H1 (cell line): ENCODE results near the gene AGAP1. TPM values are rescaled to one million over a fixed set of nuclear protein-coding genes. Genes with fewer than 3 reads are reported as not detected.

Experiments
- CTCF ChIA-PET: fragments of 300-600 bp; sonication (Branson Sonifier 250); formaldehyde crosslinking; loops from one replicate; lab custom pipeline; 2021; ENCODE audit not compliant: partially characterized antibody; lab: Charles Lee
- POLR2A ChIA-PET: fragments of 300-600 bp; sonication (Branson Sonifier 250); formaldehyde crosslinking; loops from one replicate; lab custom pipeline; 2021; ENCODE audit warnings: inconsistent platforms; ENCODE audit not compliant: partially characterized antibody; lab: Charles Lee
- DNase-seq, 2 experiments: peaks; one replicate each; pipeline versions ENCODE4 v3.0.0 to v3.0.0-alpha.2; 2010 to 2022; ENCODE audit warnings: low spot score in 2 of 2, low read depth in 1 of 2, mixed read lengths in 1 of 2
- FAIRE-seq: peaks from 2 replicates; lab custom pipeline; 2011; peaks lifted over from hg19 to GRCh38; lab: Jason Lieb, UNC
- H2AFZ ChIP-seq: 2 replicates; pipeline ENCODE4 v1.8.1; 2012; ENCODE audit warnings: low read length, inconsistent platforms
- H2AK5ac ChIP-seq: 2 replicates; pipeline ENCODE4 v1.6.1; 2013; ENCODE audit warnings: low read depth, low read length
- H2BK120ac ChIP-seq: replicated peaks from 2 replicates; pipeline ENCODE3; 2013; ENCODE audit warnings: low read depth, low read length, inconsistent platforms
- H2BK12ac ChIP-seq: 2 replicates; pipeline ENCODE4 v1.6.1; 2013; ENCODE audit warnings: low read depth, low read length
- H2BK15ac ChIP-seq: 2 replicates; pipeline ENCODE4 v1.6.1; 2013; ENCODE audit warnings: low read length
- H2BK20ac ChIP-seq: 2 replicates; pipeline ENCODE4 v1.6.1; 2013; ENCODE audit warnings: low read length
- H2BK5ac ChIP-seq: 2 replicates; pipeline ENCODE4 v1.6.1; 2013; ENCODE audit warnings: low read depth, low read length
- H3K14ac ChIP-seq: 2 replicates; pipeline ENCODE4 v1.6.1; 2013; ENCODE audit warnings: inconsistent platforms; ENCODE audit not compliant: insufficient read length
- H3K18ac ChIP-seq: 2 replicates; pipeline ENCODE4 v1.6.1; 2013; ENCODE audit warnings: low read length; ENCODE audit errors: extremely low read depth
- H3K23ac ChIP-seq: 2 replicates; pipeline ENCODE4 v1.6.1; 2013; ENCODE audit warnings: inconsistent platforms; ENCODE audit not compliant: insufficient read length
- H3K23me2 ChIP-seq: 2 replicates; pipeline ENCODE4 v1.6.1; 2013; ENCODE audit warnings: low read depth, low read length
- H3K27ac ChIP-seq: 2 replicates; pipeline ENCODE4 v1.6.1; 2011; ENCODE audit warnings: low read depth, low read length, inconsistent platforms
- H3K27me3 ChIP-seq, 4 experiments: replicated peaks in 1 of 4; 1 replicate in 1 of 4; 2 replicates in 3 of 4; pipeline versions ENCODE4 v1.6.1 to v1.8.1; 2011 to 2013; ENCODE audit warnings: low read length in 3 of 4, mild to moderate bottlenecking in 3 of 4, inconsistent platforms in 2 of 4, mixed read lengths in 2 of 4, moderate library complexity in 1 of 4; ENCODE audit not compliant: control insufficient read depth in 3 of 4, insufficient read depth in 3 of 4; ENCODE audit errors: extremely low read depth in 1 of 4
- H3K36me3 ChIP-seq, 4 experiments: 2 replicates each; pipeline versions ENCODE4 v1.6.1 to v1.8.1; 2011 to 2013; ENCODE audit warnings: mild to moderate bottlenecking in 4 of 4, low read length in 3 of 4, moderate library complexity in 2 of 4, control low read depth in 1 of 4, inconsistent platforms in 1 of 4; ENCODE audit not compliant: insufficient read depth in 4 of 4, control insufficient read depth in 2 of 4
- H3K4ac ChIP-seq: replicated peaks from 2 replicates; pipeline ENCODE3; 2013; ENCODE audit warnings: low read length, low read depth, mixed read lengths, inconsistent platforms; ENCODE audit not compliant: insufficient read length
- H3K4me1 ChIP-seq, 4 experiments: replicated peaks in 1 of 4; 1 replicate in 1 of 4; 2 replicates in 3 of 4; pipeline versions ENCODE4 v1.6.1 to v1.8.1; 2011 to 2013; ENCODE audit warnings: low read length in 3 of 4, inconsistent platforms in 2 of 4, mixed read lengths in 1 of 4; ENCODE audit not compliant: insufficient read depth in 4 of 4, control insufficient read depth in 3 of 4
- H3K4me2 ChIP-seq, 2 experiments: 2 replicates each; pipeline versions ENCODE4 v1.6.1 to v1.8.1; 2011 to 2013; ENCODE audit warnings: low read depth in 2 of 2, low read length in 2 of 2, control low read depth in 1 of 2, inconsistent platforms in 1 of 2, mild to moderate bottlenecking in 1 of 2; ENCODE audit not compliant: insufficient read depth in 1 of 2
- H3K4me3 ChIP-seq, 4 experiments: fragments of 200-600, 300-600 bp in 1 of 4; sonication (generic), shearing (Covaris generic), sonication (Bioruptor Twin) in 1 of 4; 2 replicates each; pipeline versions ENCODE4 v1.5.1 to v1.8.1; 2011 to 2016; ENCODE audit warnings: low read length in 4 of 4, low read depth in 3 of 4, control low read depth in 2 of 4, inconsistent platforms in 2 of 4, mild to moderate bottlenecking in 2 of 4, mixed read lengths in 1 of 4, moderate library complexity in 1 of 4; ENCODE audit not compliant: insufficient read depth in 2 of 4; ENCODE audit errors: extremely low read depth in 1 of 4
- H3K56ac ChIP-seq: replicated peaks from 2 replicates; pipeline ENCODE3; 2013; ENCODE audit warnings: low read depth, mild to moderate bottlenecking, mixed read lengths, low read length, inconsistent platforms; ENCODE audit not compliant: insufficient read length
- H3K79me1 ChIP-seq: 2 replicates; pipeline ENCODE4 v1.6.1; 2013; ENCODE audit warnings: low read depth, low read length, control low read depth
- H3K79me2 ChIP-seq, 2 experiments: 2 replicates each; pipeline versions ENCODE4 v1.6.1 to v1.8.1; 2012 to 2013; ENCODE audit warnings: low read length in 2 of 2, mild to moderate bottlenecking in 2 of 2, inconsistent platforms in 1 of 2; ENCODE audit not compliant: insufficient read depth in 2 of 2, control insufficient read depth in 1 of 2
- H3K9ac ChIP-seq, 4 experiments: replicated peaks in 1 of 4; 1 replicate in 1 of 4; 2 replicates in 3 of 4; pipeline versions ENCODE4 v1.6.1 to v1.8.1; 2011 to 2013; ENCODE audit warnings: low read depth in 3 of 4, low read length in 3 of 4, control low read depth in 2 of 4, mild to moderate bottlenecking in 2 of 4, moderate library complexity in 2 of 4, inconsistent platforms in 1 of 4; ENCODE audit errors: extremely low read depth in 1 of 4
- H3K9me3 ChIP-seq, 2 experiments: 2 replicates each; pipeline versions ENCODE4 v1.6.1 to v1.8.1; 2012 to 2013; ENCODE audit warnings: mild to moderate bottlenecking in 2 of 2, moderate library complexity in 2 of 2, control low read depth in 1 of 2, inconsistent platforms in 1 of 2, low read depth in 1 of 2, low read length in 1 of 2, mixed read lengths in 1 of 2; ENCODE audit not compliant: insufficient read depth in 2 of 2
- H4K20me1 ChIP-seq, 2 experiments: replicated peaks in 1 of 2; 2 replicates each; pipeline versions ENCODE3 to v1.8.1; 2011 to 2013; ENCODE audit warnings: inconsistent platforms in 2 of 2, low read length in 2 of 2, mild to moderate bottlenecking in 1 of 2; ENCODE audit not compliant: insufficient read depth in 2 of 2, control insufficient read depth in 1 of 2
- H4K5ac ChIP-seq: 2 replicates; pipeline ENCODE4 v1.6.1; 2013; ENCODE audit warnings: low read length, low read depth, mixed read lengths, inconsistent platforms; ENCODE audit not compliant: insufficient read length
- H4K8ac ChIP-seq: 2 replicates; pipeline ENCODE4 v1.8.0; 2013; ENCODE audit warnings: mild to moderate bottlenecking, moderate library complexity, low read length, inconsistent platforms; ENCODE audit not compliant: insufficient read depth; ENCODE audit errors: extremely low read depth
- H4K91ac ChIP-seq: replicated peaks from 2 replicates; pipeline ENCODE3; 2013; ENCODE audit warnings: low read length, mixed read lengths, inconsistent platforms; ENCODE audit not compliant: insufficient read length
- CBX5 ChIP-seq: fragments of 300-800, 300-1000 bp; sonication (generic); IDR thresholded peaks from 2 replicates; pipeline ENCODE4 v1.7.1; 2016; ENCODE audit warnings: antibody characterized with exemption, low read length, low read depth
- POLR2A ChIP-seq, 2 experiments: IDR thresholded peaks; 1 replicate in 1 of 2; 2 replicates in 1 of 2; pipeline ENCODE4 v1.6.1; 2011; ENCODE audit warnings: low read depth in 2 of 2, low read length in 2 of 2, mild to moderate bottlenecking in 2 of 2; ENCODE audit errors: control extremely low read depth in 1 of 2
- RXRA ChIP-seq: IDR thresholded peaks from 2 replicates; pipeline ENCODE4 v1.6.1; 2011; ENCODE audit warnings: low read depth, mild to moderate bottlenecking, low read length, moderate library complexity; ENCODE audit not compliant: insufficient read depth
- SUZ12 ChIP-seq: fragments of 200-600 bp; sonication (generic); IDR thresholded peaks from 2 replicates; pipeline ENCODE4 v1.6.1; 2012; ENCODE audit warnings: mild to moderate bottlenecking, inconsistent platforms, low read length, moderate library complexity, mixed read lengths
- WGBS, 2 experiments: shearing (Covaris generic) in 1 of 2; methylation state at CpG; one replicate each; pipeline versions ENCODE4 v1.1.6 to v1.1.7; 2013 to 2015; ENCODE audit warnings: low lambda C conversion rate in 2 of 2, mixed read lengths in 2 of 2, inconsistent platforms in 1 of 2, low coverage in 1 of 2, missing lambda C conversion rate in 1 of 2; ENCODE audit not compliant: insufficient replicate concordance in 2 of 2, insufficient coverage in 1 of 2, insufficient read length in 1 of 2; ENCODE audit errors: extremely low coverage in 1 of 2, missing lambda C conversion rate in 1 of 2; 5-methylcytosine and 5-hydroxymethylcytosine counted together
- polyA plus RNA-seq, 7 experiments: library from polyadenylated mRNA; depleted of rRNA in 3 of 7; stranded (reverse) in 5 of 7; unstranded in 2 of 7; fragments of >200 nt in 5 of 7; fragments of 200-250 nt in 2 of 7; gene quantifications; 1 replicate in 5 of 7; 2 replicates in 1 of 7; 4 replicates in 1 of 7; pipeline versions ENCODE4 v1.2.1 to v1.2.3, GENCODE V29; 2011 to 2013; ENCODE audit warnings: missing spikeins in 2 of 7, mixed read lengths in 2 of 7
- total RNA-seq: library from RNA; stranded (reverse); fragmentation: NEBNext Ultra II Directional; extraction: Animal tissue kit (Norgen Biotek cat#: 25700); gene quantifications from 2 replicates; pipeline ENCODE4 v1.2.1, GENCODE V29; 2021

The AGAP1 gene
- total and polyA plus RNA-seq, 2 of the 8 experiments (the other 6 are each of a cell fraction or from before 2014, with no cell fraction given) = 18.1 to 39.4 TPM

GRCh38 chr2:235763816-235764215, 270.0 kb downstream of the AGAP1 start:
- FAIRE-seq = no peak

More at GRCh38 chr2:235763816-235764215, 270.0 kb downstream of the AGAP1 start:
- H3K79me2 ChIP-seq = no peaks in the 10 kb centered on the region
- H3K27ac ChIP-seq = no peak overlapping the region
- H2BK5ac ChIP-seq = no peak overlapping the region; the same call in 1 of the 2 replicates
- H4K5ac ChIP-seq = no peak overlapping the region
- H2BK120ac ChIP-seq = no peak overlapping the region
- no peaks in the 10 kb centered on the region for H3K23me2 ChIP-seq
- no peaks in the 10 kb centered on the region for H3K9me3 ChIP-seq
- no peak overlapping the region for H2BK12ac ChIP-seq
- H3K36me3 ChIP-seq = no peaks in the 10 kb centered on the region; a peak in 1 of 8 replicates
- no peak overlapping the region for H3K56ac ChIP-seq
- H3K9ac ChIP-seq = no peak overlapping the region
- no peak overlapping the region for H2AK5ac ChIP-seq
- H3K4me2 ChIP-seq = no peak overlapping the region
- H3K4me1 ChIP-seq = no peaks in the 10 kb centered on the region
- H4K8ac ChIP-seq = no peak overlapping the region
- H3K27me3 ChIP-seq = no peaks in the 10 kb centered on the region
- H3K4me3 ChIP-seq = no peak overlapping the region
- no peak overlapping the region for H3K14ac ChIP-seq
- DNase-seq = no peak
- no peak overlapping the region for H2BK20ac ChIP-seq
- no peak overlapping the region for H3K18ac ChIP-seq
- no peak overlapping the region for H3K23ac ChIP-seq
- H2BK15ac ChIP-seq = no peak overlapping the region
- H3K79me1 ChIP-seq = no peaks in the 10 kb centered on the region
- 95% methylated on average over 20 of the region's 20 CpGs; no CpG with 5 or more reads in 1 of the 2 experiments for whole genome bisulfite sequencing, 2 experiments
- no peak overlapping the region for H3K4ac ChIP-seq
- peaks cover 0 to 5% of the 10 kb centered on the region in 2 experiments for H4K20me1 ChIP-seq
- ChIA-PET POLR2A (no interaction called here), CTCF (interaction anchor here (4.4 kb wide), 1 partner anchor 15 kb away, joined by 44 read pairs; no protein-coding TSS in a partner anchor)
- no peak overlapping the region for H2AFZ ChIP-seq
- no peak overlapping the region for H4K91ac ChIP-seq
- TF ChIP-seq POLR2A (IDR thresholded peaks at IDR 0.05; ENCODE audit: control extremely low read depth in 1 of 2, low read depth in 2 of 2, low read length in 2 of 2) (no peak), SUZ12 (no peak), RXRA (no peak), CBX5 (no peak)
